Measurements from ENCODE around the gene EMP2. TPM values are rescaled to one million over a fixed set of nuclear protein-coding genes. Genes with fewer than 3 reads are reported as not detected.

The EMP2 gene
- total and polyA plus RNA-seq, 2 of the 4 experiments (the other 2 are of a cell fraction) = 13.8 to 18.3 TPM

DNA sequence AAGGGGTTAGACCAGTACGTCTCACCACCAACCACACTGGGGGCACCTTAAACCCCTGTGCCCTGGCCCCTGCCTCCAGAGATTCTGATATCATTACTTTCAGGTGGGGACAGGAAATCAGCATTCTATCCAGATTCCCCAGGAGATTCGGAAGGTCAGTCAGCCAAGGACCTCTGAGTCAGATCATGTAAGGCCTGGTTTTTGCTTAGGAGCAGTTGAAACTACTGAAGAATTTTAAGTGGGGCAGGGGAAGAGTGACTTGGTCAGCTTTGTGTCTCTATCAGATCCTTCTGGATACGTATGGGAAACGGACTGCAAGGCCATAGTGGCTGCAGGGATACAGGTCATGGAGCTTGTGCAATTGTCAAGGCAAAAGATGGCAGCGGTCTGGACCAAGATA lies 9.0 kb downstream of the EMP2 start:
- DNase-seq (no peak), ATAC-seq (ENCODE audit: low read depth) (no peak; the same call in 1 of the 2 replicates)
- no peak overlapping the region for H3K9ac ChIP-seq (ENCODE audit: low read depth, low read length)
- H3K27ac ChIP-seq (ENCODE audit: insufficient read depth, low read length) = no peak overlapping the region
- 75% methylated on average over 3 of the region's 5 CpGs; no CpG with 5 or more reads in 1 of the 2 experiments for WGBS, 2 experiments (ENCODE audit: extremely low coverage in 2 of 2, insufficient read length in 1 of 2)
- TF ChIP-seq RFX5 (IDR thresholded peaks at IDR 0.05; ENCODE audit: low read depth, low read length) (no peak), MAZ (IDR thresholded peaks at IDR 0.05; ENCODE audit: borderline replicate concordance, low read depth, low read length) (no peak), MXI1 (IDR thresholded peaks at IDR 0.05; ENCODE audit: borderline replicate concordance, low read depth, low read length) (no peak), FOS (IDR thresholded peaks at IDR 0.05; ENCODE audit: low read depth, low read length) (no peak)
- no peak overlapping the region for H4K91ac ChIP-seq (ENCODE audit: insufficient read depth, low read depth, low read length)
- H3K14ac ChIP-seq (replicated peaks; ENCODE audit: low read depth, low read length) = no peak overlapping the region; the same call in 1 of the 2 replicates
- H3K4ac ChIP-seq (ENCODE audit: low read depth, low read length) = no peak overlapping the region
- intact Hi-C loops (cut with micrococcal nuclease) (no loop called here), in situ Hi-C loops (cut with MboI; ENCODE audit: low sequenced_read_pairs) (no loop called here), dilution Hi-C loops (cut with HindIII; ENCODE audit: low sequenced_read_pairs, unreplicated experiment) (no loop called here)
- H2BK5ac ChIP-seq (ENCODE audit: low read depth, low read length, poor library complexity, severe bottlenecking) = no peak overlapping the region
- BruUV-seq (replicated peaks) = no TSS peak
- no peak overlapping the region for H2AFZ ChIP-seq (replicated peaks; ENCODE audit: low read length, poor library complexity)
- H3K79me1 ChIP-seq (ENCODE audit: low read depth in 1 of 2, low read length in 2 of 2) = peaks cover 21 to 67% of the 10 kb centered on the region in 2 experiments
- H3K23ac ChIP-seq (ENCODE audit: low read depth, low read length) = no peak overlapping the region
- H3K27me3 ChIP-seq (ENCODE audit: control insufficient read depth, insufficient read depth, low read length) = no peaks in the 10 kb centered on the region
- H3K4me3 ChIP-seq (ENCODE audit: insufficient read depth, low read depth, low read length) = no peak overlapping the region
- CTCF ChIA-PET = no interaction called here
- no peak overlapping the region for H2AK9ac ChIP-seq (replicated peaks; ENCODE audit: low read depth, low read length, poor library complexity)
- H3K9me3 ChIP-seq (ENCODE audit: control insufficient read depth, insufficient read depth, low read length) = no peaks in the 10 kb centered on the region
- POLR2A ChIA-PET (ENCODE audit: unreplicated experiment) = no interaction called here
- H4K20me1 ChIP-seq (ENCODE audit: insufficient read depth, low read length) = no peaks in the 10 kb centered on the region; the same call in 1 of the 2 replicates
- peaks cover 12% of the 10 kb centered on the region for H3K4me1 ChIP-seq (ENCODE audit: control insufficient read depth, insufficient read depth, low read length)
- no peak overlapping the region for H4K5ac ChIP-seq (ENCODE audit: low read depth, low read length)
- no peaks in the 10 kb centered on the region; the same call in 1 of the 2 replicates for H3K36me3 ChIP-seq (ENCODE audit: control insufficient read depth, insufficient read depth, low read length)
- H2BK15ac ChIP-seq (ENCODE audit: low read depth, low read length) = no peak overlapping the region
- H2BK120ac ChIP-seq (ENCODE audit: low read depth, low read length) = no peak overlapping the region
- no peak overlapping the region for H4K8ac ChIP-seq (ENCODE audit: low read depth in 2 of 2, low read length in 2 of 2)
- H2AK5ac ChIP-seq (ENCODE audit: low read depth, low read length) = no peak overlapping the region; the same call in 1 of the 2 replicates
- H3K4me2 ChIP-seq (ENCODE audit: low read depth, low read length) = no peak overlapping the region
- no peak overlapping the region for H2BK20ac ChIP-seq (ENCODE audit: low read depth, low read length)
- H3K18ac ChIP-seq (ENCODE audit: low read depth, low read length) = no peak overlapping the region
- H3K56ac ChIP-seq (ENCODE audit: extremely low read depth, insufficient read depth, low read length) = no peak overlapping the region
- peaks cover 16% of the 10 kb centered on the region for H3K9me1 ChIP-seq (ENCODE audit: insufficient read depth, low read length)
